Adipocyte (in vitro differentiated cells): ENCODE results near the gene MYO1D.
A peak's percentile ranks its signal among the peaks of the same experiment; 100 is the strongest.
"Not testable (repeated sequence)": the region's sequence is repeated elsewhere in the genome, so short reads cannot be mapped to it uniquely, and the experiment has no call there.

ENCODE experiments used
- DNase-seq: peaks from one replicate; pipeline ENCODE4 v3.0.0-alpha.2; 2015; ENCODE audit warnings: low read depth
- H3K27me3 ChIP-seq: replicated peaks from 2 replicates; pipeline ENCODE4 v1.7.0; 2013; ENCODE audit warnings: mild to moderate bottlenecking, low read length, moderate library complexity; ENCODE audit not compliant: control insufficient read depth, insufficient read depth
- H3K36me3 ChIP-seq: 2 replicates; pipeline ENCODE4 v1.7.0; 2013; ENCODE audit warnings: low read length, mild to moderate bottlenecking, moderate library complexity; ENCODE audit not compliant: control insufficient read depth, insufficient read depth, severe bottlenecking
- H3K4me1 ChIP-seq: 2 replicates; pipeline ENCODE4 v1.7.0; 2013; ENCODE audit warnings: mild to moderate bottlenecking, low read length, moderate library complexity; ENCODE audit not compliant: control insufficient read depth, insufficient read depth
- H3K4me3 ChIP-seq: 2 replicates; pipeline ENCODE4 v1.7.0; 2013; ENCODE audit warnings: mild to moderate bottlenecking, low read length, moderate library complexity
- H3K9ac ChIP-seq: 2 replicates; pipeline ENCODE4 v1.7.0; 2013; ENCODE audit warnings: mild to moderate bottlenecking, low read length, moderate library complexity
- H3K9me3 ChIP-seq: 2 replicates; pipeline ENCODE4 v1.7.0; 2013; ENCODE audit warnings: mild to moderate bottlenecking, low read length, moderate library complexity; ENCODE audit not compliant: control insufficient read depth

Gene MYO1D

DNA sequence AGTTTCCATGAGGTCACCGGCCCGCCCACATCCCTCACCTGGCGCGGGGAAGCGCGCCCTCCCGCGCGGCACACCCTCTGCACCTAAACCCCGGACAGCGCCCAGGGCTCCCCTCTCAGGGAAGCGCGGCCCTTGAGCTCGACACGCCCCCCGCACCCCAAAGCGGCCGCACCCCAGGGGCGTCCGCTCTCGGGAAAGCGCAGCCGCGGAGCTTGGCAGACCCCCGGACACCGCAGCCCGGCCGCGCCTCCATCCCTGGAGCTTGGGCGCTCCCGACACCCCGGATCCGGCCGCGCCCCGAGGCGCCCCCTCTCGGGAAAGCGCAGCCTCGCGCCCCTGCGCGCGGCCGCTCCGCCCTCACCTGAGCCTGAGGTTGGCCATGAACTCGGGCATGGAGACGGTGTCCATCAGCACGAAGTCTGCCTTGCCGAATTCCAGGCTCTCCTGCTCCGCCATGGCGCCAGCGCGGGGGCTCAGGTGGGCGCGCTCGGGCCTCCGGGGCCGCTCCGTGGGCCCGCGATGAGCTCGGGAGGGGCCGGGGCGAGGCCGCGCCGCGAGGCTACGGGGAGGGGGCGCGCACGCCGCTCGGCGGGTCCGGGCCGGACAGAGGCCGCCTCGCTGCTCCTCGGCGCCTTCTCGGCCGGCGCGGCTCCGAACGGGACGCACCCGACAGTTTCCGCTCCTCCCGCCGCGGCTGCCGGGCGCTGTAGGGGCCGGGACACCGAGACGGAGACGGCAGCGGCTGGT lies at the start of gene MYO1D:
MYO1D (minus strand) TSS at position 708 of the 747 bp plus-strand sequence; CDS start at position 456, 252 bp downstream.
- H3K36me3 ChIP-seq = no peaks in the 10 kb centered on the region
- H3K9me3 ChIP-seq = no peaks in the 10 kb centered on the region
- H3K4me3 ChIP-seq = peak within 1 kb of the TSS; percentile 91
- no peaks in the 10 kb centered on the region for H3K27me3 ChIP-seq
- H3K9ac ChIP-seq = peak within 1 kb of the TSS; percentile 89
- DNase-seq = peak; percentile 32
- H3K4me1 ChIP-seq = peaks cover 33% of the 10 kb centered on the region

DNA sequence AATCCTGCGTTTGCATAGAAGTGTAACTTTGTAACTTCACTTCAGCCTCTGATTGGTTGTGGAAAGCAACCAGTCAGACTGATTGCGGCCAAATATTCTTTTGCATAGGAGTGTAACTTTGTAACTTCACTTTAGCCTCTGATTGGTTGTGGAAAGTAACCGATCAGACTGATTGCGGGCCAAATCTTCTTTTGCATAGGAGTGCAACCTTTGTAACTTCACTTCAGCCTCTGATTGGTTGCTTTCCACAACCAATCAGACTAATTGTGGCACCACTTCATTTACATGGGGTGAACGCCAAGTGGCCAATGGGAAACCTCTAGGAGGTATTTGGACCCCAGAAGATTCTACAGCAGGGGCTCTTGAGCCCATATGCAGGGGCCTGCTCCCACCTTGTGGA lies 49.3 kb upstream of the MYO1D start:
- Histone ChIP-seq H3K4me1 (peaks cover 8% of the 10 kb centered on the region), H3K36me3 (no peaks in the 10 kb centered on the region), H3K4me3 (no peak overlapping the region), H3K27me3 (no peaks in the 10 kb centered on the region), H3K9ac (no peak overlapping the region), H3K9me3 (no peaks in the 10 kb centered on the region)
- DNase-seq = no peak

DNA sequence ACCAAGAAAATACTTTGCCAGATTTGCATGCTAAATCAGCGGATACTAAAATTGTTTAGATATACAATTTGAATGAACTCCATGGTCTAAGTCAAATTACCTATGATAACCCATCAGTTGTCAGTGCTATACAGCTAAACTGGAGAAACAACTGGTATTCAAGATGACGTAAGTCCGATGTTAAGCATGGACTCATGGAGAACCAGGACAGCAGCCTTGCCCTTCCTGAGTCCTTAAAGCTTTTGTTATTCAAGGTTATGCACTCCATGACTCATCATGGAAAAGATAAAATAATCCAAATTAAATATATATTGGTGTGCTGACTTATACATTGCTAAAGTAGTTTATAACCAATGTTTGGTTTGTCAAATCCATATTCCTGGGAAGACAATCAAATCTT lies 47.0 kb upstream of the MYO1D start:
- H3K4me3 ChIP-seq, H3K9ac ChIP-seq: not testable (repeated sequence)

DNA sequence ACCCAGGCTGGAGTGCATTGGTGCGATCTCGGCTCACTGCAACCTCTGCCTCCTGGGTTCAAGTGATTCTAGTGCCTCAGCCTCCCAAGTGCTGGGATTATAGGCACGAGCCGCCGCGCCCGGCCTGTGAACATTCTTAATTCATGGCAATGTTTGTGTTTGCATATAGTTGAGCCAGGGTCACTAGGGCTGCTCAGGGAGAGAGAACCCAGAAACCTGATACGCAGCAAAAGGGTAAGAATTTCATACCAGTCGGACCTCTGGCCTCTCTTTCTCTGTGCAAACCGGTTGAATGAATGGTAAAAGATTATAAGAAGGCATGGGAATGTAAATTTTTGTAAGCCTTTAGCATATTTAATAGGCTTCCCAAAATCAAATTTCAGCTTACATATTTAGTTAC lies 44.1 kb upstream of the MYO1D start:
- H3K27me3 ChIP-seq = no peaks in the 10 kb centered on the region
- H3K9ac ChIP-seq = no peak overlapping the region
- no peak for DNase-seq
- no peaks in the 10 kb centered on the region for H3K4me1 ChIP-seq
- H3K4me3 ChIP-seq = no peak overlapping the region
- H3K36me3 ChIP-seq = no peaks in the 10 kb centered on the region
- H3K9me3 ChIP-seq = no peaks in the 10 kb centered on the region

More for the DNA sequence above, 47.0 kb upstream of the MYO1D start:
- not testable (repeated sequence) for H3K9me3 ChIP-seq, DNase-seq, H3K27me3 ChIP-seq, H3K36me3 ChIP-seq, H3K4me1 ChIP-seq

DNA sequence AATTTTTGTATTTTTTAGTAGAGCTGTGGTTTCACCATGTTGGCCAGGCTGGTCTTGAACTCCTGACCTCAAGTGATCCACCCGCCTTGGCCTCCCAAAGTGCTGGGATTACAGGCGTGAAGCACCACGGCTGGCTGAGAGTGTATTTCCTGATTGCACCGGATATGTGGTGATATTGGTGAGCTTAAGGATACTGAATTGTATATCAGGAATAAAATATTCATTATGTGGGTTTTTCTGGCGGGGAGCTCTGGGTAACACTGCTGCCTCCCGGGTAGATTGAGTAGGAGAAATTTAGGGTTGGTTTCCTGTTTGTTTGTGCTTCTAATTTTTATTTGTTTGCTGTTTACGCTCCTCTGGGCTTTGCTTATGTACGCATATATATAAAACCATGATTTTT lies 43.4 kb upstream of the MYO1D start:
- H3K4me3 ChIP-seq = no peak overlapping the region
- DNase-seq = no peak
- no peaks in the 10 kb centered on the region for H3K9me3 ChIP-seq
- no peaks in the 10 kb centered on the region for H3K27me3 ChIP-seq
- H3K4me1 ChIP-seq = no peaks in the 10 kb centered on the region
- H3K9ac ChIP-seq = no peak overlapping the region
- no peaks in the 10 kb centered on the region for H3K36me3 ChIP-seq

DNA sequence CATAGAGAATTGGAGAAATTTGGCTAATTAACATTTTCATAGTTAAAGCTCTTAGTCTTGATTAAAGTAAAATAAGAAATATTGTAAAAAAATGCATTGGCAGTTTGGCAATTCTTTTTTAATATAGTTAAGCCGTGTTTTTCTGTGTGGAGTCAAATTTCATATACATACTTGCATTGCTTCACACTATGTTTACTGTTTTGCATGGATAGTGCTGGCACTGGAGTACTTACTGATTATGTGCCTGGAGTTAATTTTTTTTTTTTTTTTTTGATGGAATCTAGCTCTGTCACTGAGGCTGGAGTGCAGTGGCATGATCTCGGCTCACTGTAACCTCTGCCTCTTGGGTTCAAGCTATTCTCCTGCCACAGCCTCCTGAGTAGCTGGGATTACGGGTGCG lies 43.0 kb upstream of the MYO1D start:
- H3K9me3 ChIP-seq, H3K27me3 ChIP-seq, H3K36me3 ChIP-seq, H3K4me1 ChIP-seq, H3K9ac ChIP-seq, H3K4me3 ChIP-seq: not testable (repeated sequence)
- DNase-seq = peak; percentile 66

DNA sequence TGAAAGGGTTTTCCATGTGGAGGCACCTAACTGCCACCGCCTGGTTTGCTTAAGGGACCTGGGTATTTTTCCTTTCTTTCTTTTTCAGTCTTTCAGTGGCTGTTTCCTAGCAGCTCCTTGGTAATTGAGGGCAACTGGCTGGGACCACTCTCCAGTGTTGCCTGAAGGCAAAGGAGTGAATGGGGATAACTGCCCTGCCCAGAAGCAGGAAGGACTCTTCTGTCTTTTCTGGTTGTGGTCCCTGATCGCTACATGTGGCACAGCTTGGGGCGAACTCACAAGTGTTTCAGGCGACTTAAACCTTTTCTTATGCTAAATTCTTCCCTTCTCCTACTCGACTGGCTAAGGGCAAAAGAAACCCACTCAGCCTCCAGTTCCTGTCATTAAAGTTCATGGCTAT lies 40.9 kb upstream of the MYO1D start:
- no peak overlapping the region for H3K4me3 ChIP-seq
- no peaks in the 10 kb centered on the region for H3K27me3 ChIP-seq
- no peaks in the 10 kb centered on the region for H3K36me3 ChIP-seq
- no peaks in the 10 kb centered on the region for H3K4me1 ChIP-seq
- DNase-seq = no peak
- H3K9ac ChIP-seq = no peak overlapping the region
- H3K9me3 ChIP-seq = no peaks in the 10 kb centered on the region

DNA sequence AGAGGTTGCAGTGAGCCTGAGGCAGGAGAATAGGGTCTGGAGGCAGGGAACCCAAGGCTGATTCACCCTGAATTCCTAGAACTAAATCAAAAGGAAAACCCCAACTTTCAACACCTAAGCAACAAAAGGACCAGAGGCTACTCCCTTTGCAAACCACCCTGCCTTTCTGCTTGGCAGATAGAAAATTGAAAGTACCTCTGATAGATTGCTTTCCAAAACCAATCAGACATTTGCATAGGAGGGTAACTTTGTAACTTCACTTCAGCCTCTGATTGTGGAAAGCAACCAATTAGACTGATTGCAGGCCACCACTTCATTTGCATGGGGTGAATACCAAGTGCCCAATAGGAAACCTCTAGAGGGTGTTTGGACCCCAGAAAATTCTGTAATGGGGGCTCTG lies 40.2 kb upstream of the MYO1D start:
- H3K9me3 ChIP-seq = no peaks in the 10 kb centered on the region
- H3K4me3 ChIP-seq = no peak overlapping the region
- H3K27me3 ChIP-seq = no peaks in the 10 kb centered on the region
- no peaks in the 10 kb centered on the region for H3K36me3 ChIP-seq
- no peak for DNase-seq
- H3K4me1 ChIP-seq = peaks cover 1% of the 10 kb centered on the region
- H3K9ac ChIP-seq = no peak overlapping the region

DNA sequence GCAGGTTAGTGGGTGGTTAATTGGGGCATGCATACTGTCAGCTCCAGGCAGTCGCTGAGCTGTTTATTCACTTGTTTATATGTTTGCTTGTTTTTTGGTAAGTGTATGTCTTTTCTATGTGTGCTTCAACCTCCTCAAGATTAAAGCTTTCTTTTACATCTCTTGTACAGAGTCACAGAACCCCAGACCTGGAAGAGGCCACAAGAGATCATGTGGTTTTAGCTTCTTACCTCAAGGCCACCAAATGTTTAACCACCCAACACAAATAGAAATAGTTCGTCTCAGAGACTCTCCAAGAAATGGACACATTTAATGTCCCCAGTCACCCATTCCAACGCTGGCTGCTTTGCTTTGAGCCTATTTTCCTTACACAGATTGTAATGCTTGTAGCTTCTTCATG lies 39.2 kb upstream of the MYO1D start:
- no peaks in the 10 kb centered on the region for H3K9me3 ChIP-seq

DNA sequence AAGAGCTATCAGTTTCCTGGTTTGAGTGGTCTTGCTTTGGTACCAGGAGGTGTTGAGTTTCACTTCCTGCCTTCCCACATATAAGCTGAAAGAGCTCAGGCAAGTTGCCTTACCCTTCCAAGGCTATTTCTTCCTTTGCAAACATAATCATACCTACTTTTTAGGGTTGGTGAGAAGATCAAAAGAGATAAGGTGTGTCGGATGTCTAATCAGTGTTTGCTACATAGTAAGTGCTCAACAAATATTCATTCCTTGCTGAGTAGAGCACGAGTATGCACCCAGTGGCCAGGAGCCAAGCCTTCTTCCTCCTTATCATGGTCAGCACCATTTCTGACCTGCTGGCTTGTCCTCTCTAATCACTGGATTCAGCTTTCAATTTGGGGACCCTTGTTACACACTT lies 38.3 kb upstream of the MYO1D start:
- Histone ChIP-seq H3K9me3 (no peaks in the 10 kb centered on the region), H3K4me1 (peaks cover 6% of the 10 kb centered on the region), H3K4me3 (no peak overlapping the region), H3K27me3 (no peaks in the 10 kb centered on the region), H3K36me3 (no peaks in the 10 kb centered on the region), H3K9ac (no peak overlapping the region)
- DNase-seq = no peak

More for the DNA sequence above, 39.2 kb upstream of the MYO1D start:
- no peak for DNase-seq
- Histone ChIP-seq H3K27me3 (no peaks in the 10 kb centered on the region), H3K9ac (no peak overlapping the region), H3K4me1 (peaks cover 6% of the 10 kb centered on the region), H3K4me3 (no peak overlapping the region), H3K36me3 (no peaks in the 10 kb centered on the region)

DNA sequence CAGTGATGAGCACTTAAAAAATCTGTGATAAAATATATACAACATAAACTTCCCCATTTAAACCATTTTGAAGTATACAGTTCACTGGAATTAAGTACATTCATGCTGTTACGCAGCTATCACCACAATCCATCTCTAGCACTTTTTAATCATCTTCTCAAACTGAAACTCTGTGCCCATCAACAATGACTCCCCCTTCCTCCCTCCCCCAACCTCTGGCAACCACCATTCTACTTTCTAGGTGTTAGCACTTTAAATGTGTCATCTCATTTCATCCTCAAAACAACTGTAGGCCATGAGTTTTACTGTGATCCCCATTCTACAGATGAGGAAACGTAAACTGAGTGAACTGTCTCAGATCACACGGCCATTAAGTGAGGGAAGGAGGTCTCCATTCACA lies 37.3 kb upstream of the MYO1D start:
- no peak for DNase-seq
- Histone ChIP-seq H3K4me1 (peaks cover 10% of the 10 kb centered on the region), H3K36me3 (no peaks in the 10 kb centered on the region), H3K9me3 (no peaks in the 10 kb centered on the region), H3K27me3 (no peaks in the 10 kb centered on the region), H3K4me3 (no peak overlapping the region), H3K9ac (no peak overlapping the region)

DNA sequence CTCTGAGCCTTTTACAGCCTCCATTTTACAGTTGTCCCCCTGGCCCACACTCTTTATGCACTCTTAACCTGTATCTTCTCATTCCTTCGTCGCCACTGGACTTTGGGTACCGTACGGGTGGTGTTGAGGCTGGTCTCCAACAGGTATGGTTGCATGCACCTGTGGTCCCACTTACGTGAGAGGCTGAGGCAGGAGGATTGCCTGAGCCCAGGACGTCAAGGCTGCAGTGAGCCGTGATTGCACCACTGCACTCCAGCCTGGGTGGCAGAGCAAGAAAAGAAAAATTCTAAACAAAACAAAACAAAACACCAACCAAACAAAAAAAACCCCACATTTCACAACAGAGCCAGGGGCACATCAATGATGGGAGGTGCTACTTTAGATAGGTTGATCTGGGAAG lies 36.7 kb upstream of the MYO1D start:
- Histone ChIP-seq H3K9me3 (no peaks in the 10 kb centered on the region), H3K4me1 (peaks cover 10% of the 10 kb centered on the region), H3K36me3 (no peaks in the 10 kb centered on the region), H3K27me3 (no peaks in the 10 kb centered on the region), H3K9ac (no peak overlapping the region), H3K4me3 (no peak overlapping the region)
- no peak for DNase-seq
